Endothelial cell of umbilical vein (primary cell): ENCODE measurements around the gene OBP2B.

Experiments used
- EZH2 ChIP-seq: IDR thresholded peaks from 2 replicates; pipeline ENCODE4 v1.6.1; 2012; ENCODE audit warnings: borderline replicate concordance, low read depth, mild to moderate bottlenecking, moderate library complexity, low read length, inconsistent platforms; ENCODE audit not compliant: severe bottlenecking
- POLR2A ChIP-seq: IDR thresholded peaks from 2 replicates; pipeline ENCODE4 v1.6.1; 2012; ENCODE audit warnings: low read depth, mild to moderate bottlenecking, control low read depth, low read length

- TF ChIP-seq POLR2A (no peak), EZH2 (no peak)
Observed at GRCh38 chr9:133180953-133181352, 28.1 kb downstream of the OBP2B start.
